ENCODE results near the gene OR4B1.

The OR4B1 gene

DNA sequence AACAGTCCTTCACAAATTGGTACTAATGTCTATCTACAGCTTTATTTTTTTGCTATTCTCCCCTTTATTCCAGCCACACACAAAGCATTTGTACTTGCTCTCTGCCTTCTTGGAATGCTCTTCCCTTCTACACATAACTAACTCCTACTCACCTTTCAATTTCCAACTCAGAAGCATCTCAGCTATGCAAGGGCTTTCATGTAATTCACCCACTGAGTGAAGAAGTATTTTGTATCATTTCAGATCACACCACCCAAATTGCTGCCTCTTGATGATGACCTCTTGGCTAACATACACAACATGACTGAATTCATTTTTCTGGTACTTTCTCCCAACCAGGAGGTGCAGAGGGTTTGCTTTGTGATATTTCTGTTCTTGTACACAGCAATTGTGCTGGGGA, 28.2 kb downstream of the OR4B1 start, which contains the start of gene OR4X2:
TSS of gene OR4X2 (plus strand) at position 301 of the 400 bp plus-strand sequence. CDS start at position 301, 0 bp downstream.
- DNase-seq (ENCODE audit: extremely low spot score) = no peak
- ChIA-PET POLR2A (no interaction called here), CTCF (no interaction called here)
- no peak for TF ChIP-seq ARNT (IDR thresholded peaks at IDR 0.05)
- TF ChIP-seq BHLHE40 (IDR thresholded peaks at IDR 0.05; ENCODE audit: borderline replicate concordance) = no peak
- TF ChIP-seq FOXA1 (IDR thresholded peaks at IDR 0.05) = no peak
- no peak for TF ChIP-seq SUZ12 (IDR thresholded peaks at IDR 0.05)
- TF ChIP-seq CTBP1 (IDR thresholded peaks at IDR 0.05; ENCODE audit: borderline replicate concordance) = no peak
- TF ChIP-seq TARDBP (IDR thresholded peaks at IDR 0.05) = no peak
- TF ChIP-seq L3MBTL2 (conservative IDR thresholded peaks at IDR 0.05) = no peak
- no peak for TF ChIP-seq FOXM1 (IDR thresholded peaks at IDR 0.05; ENCODE audit: borderline replicate concordance)
- no peak for TF ChIP-seq ZNF384 (IDR thresholded peaks at IDR 0.05)
- TF ChIP-seq ELF4 (IDR thresholded peaks at IDR 0.05) = no peak
- TF ChIP-seq NFRKB (IDR thresholded peaks at IDR 0.05) = no peak

DNA sequence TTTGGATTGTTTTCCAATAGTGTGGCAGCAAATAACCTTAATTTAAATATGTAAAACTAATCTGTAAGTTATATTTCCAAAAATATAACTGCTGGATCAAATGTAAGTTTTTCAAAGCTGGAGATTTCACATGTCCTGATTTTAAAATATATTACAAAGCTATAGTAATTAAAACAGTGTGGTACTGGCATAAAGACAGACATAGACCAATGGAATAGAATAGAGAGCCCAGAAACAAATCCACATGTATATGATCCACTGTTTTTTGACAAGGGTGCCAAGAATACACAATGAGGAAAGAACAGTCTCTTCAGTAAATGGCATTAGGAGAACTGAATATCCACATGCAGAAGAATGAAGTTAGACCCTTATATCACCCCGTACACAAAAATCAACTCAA, 32.3 kb downstream of the OR4B1 start:
- POLR2A ChIA-PET = no interaction called here
- CTCF ChIA-PET = no interaction called here
- no peak for DNase-seq (ENCODE audit: extremely low spot score)
- TF ChIP-seq, protein P1, sequence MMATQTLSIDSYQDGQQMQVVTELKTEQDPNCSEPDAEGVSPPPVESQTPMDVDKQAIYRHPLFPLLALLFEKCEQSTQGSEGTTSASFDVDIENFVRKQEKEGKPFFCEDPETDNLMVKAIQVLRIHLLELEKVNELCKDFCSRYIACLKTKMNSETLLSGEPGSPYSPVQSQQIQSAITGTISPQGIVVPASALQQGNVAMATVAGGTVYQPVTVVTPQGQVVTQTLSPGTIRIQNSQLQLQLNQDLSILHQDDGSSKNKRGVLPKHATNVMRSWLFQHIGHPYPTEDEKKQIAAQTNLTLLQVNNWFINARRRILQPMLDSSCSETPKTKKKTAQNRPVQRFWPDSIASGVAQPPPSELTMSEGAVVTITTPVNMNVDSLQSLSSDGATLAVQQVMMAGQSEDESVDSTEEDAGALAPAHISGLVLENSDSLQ (IDR thresholded peaks at IDR 0.05) = no peak
- TF ChIP-seq CTBP1 (IDR thresholded peaks at IDR 0.05; ENCODE audit: borderline replicate concordance) = no peak
- TF ChIP-seq ELF4 (IDR thresholded peaks at IDR 0.05) = no peak
- TF ChIP-seq L3MBTL2 (conservative IDR thresholded peaks at IDR 0.05) = no peak
- no peak for TF ChIP-seq NFRKB (IDR thresholded peaks at IDR 0.05)
- TF ChIP-seq SUZ12 (IDR thresholded peaks at IDR 0.05) = no peak
- TF ChIP-seq ARNT (IDR thresholded peaks at IDR 0.05) = no peak
- TF ChIP-seq TARDBP (IDR thresholded peaks at IDR 0.05) = no peak

DNA sequence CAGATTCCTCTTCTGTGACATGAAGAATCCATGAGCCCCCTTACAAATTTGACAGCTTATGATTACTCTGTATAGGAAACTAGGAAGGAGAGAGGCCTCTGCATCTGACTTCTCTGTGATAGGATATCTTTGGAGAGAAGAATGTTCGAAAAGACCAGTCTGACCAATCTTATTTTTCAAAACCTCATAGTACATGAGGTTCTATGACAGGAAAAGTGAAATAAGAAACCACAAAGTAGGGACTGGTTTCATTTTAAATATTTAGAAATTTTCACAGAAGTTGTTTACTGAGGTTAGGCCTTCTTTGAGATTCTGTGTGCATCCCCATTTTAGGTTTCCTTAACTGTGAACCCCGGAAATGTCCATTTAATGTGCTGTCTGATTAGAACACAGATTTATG, 45.0 kb downstream of the OR4B1 start:
- POLR2A ChIA-PET = no interaction called here
- DNase-seq (ENCODE audit: extremely low spot score) = no peak
- CTCF ChIA-PET = no interaction called here
- TF ChIP-seq ZNF384 (IDR thresholded peaks at IDR 0.05) = no peak
- TF ChIP-seq HDGF (IDR thresholded peaks at IDR 0.05; ENCODE audit: borderline replicate concordance) = no peak
- TF ChIP-seq FOXK2 (IDR thresholded peaks at IDR 0.05) = no peak
- no peak for TF ChIP-seq L3MBTL2 (conservative IDR thresholded peaks at IDR 0.05)
- no peak for TF ChIP-seq ELF4 (IDR thresholded peaks at IDR 0.05)
- no peak for TF ChIP-seq FOXM1 (IDR thresholded peaks at IDR 0.05; ENCODE audit: borderline replicate concordance)
- no peak for TF ChIP-seq CTBP1 (IDR thresholded peaks at IDR 0.05; ENCODE audit: borderline replicate concordance)
- TF ChIP-seq FOXA1 (IDR thresholded peaks at IDR 0.05) = no peak
- no peak for TF ChIP-seq SP1 (IDR thresholded peaks at IDR 0.05)
- no peak for TF ChIP-seq NFRKB (IDR thresholded peaks at IDR 0.05)

DNA sequence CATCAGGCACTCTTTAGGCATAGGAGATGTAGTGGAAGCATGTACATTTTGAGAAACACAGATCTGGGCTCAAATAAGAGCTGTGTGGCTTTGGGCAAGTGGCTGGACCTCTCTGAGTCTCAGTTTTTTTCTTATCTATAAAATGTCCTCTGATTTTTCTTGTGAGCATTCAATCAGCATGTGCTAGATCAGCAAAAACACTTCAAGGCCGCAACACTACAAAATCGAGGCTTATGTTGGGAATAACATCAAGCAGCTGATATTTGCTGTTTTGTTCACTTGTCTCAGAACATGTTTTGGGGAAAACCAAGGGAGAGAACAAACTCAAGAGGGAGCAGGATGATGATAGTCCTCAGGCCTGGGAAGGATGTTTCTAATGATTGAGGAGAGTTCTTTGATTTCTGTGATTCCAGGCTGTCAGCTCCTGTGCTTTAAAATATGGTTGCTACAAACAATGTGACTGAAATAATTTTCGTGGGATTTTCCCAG, 46.9 kb downstream of the OR4B1 start, which contains the start of gene OR4X1:
TSS of gene OR4X1 (plus strand) at position 439 of the 489 bp plus-strand sequence. CDS start at position 439, 0 bp downstream.
- no peak for DNase-seq (ENCODE audit: extremely low spot score)
- TF ChIP-seq FOXK2 (IDR thresholded peaks at IDR 0.05) (no peak), TARDBP (IDR thresholded peaks at IDR 0.05) (no peak), ARNT (IDR thresholded peaks at IDR 0.05) (no peak), BHLHE40 (IDR thresholded peaks at IDR 0.05; ENCODE audit: borderline replicate concordance) (no peak), NFRKB (IDR thresholded peaks at IDR 0.05) (no peak)
- POLR2A ChIA-PET = no interaction called here
- CTCF ChIA-PET = no interaction called here

All from HEK293T (cell line).